Prostate gland (tissue), 2 donors: ENCODE measurements around the gene TMA7.

ENCODE experiments used
- CTCF ChIP-seq, 4 experiments: fragments of 200-600 bp in 2 of 4; fragments of 450-650 bp in 2 of 4; sonication (generic) in 2 of 4; IDR thresholded peaks; 1 replicate in 3 of 4; 2 replicates in 1 of 4; pipeline ENCODE4 v1.5.1; 2016 to 2019; ENCODE audit warnings: antibody characterized with exemption in 4 of 4, mild to moderate bottlenecking in 2 of 4, moderate library complexity in 2 of 4
- POLR2A ChIP-seq: fragments of 450-650 bp; IDR thresholded peaks from one replicate; pipeline ENCODE4 v1.6.1; 2016; ENCODE audit warnings: antibody characterized with exemption, mild to moderate bottlenecking

GRCh38 chr3:48402281-48402732 lies 37.8 kb upstream of the TMA7 start:
- TF ChIP-seq CTCF (IDR thresholded peaks at IDR 0.05), result no peak
- no peak for TF ChIP-seq POLR2A
